HEK293 (cell line): Measurements from ENCODE around the gene RSU1.

Experiments
- CTCF ChIA-PET: fragments of 350-600 bp; formaldehyde crosslinking; extraction: SDS; loops from one replicate; lab custom pipeline; 2021; ENCODE audit warnings: antibody characterized with exemption; lab: Yijun Ruan, JAX
- POLR2A ChIA-PET: fragments of 300-600 bp; formaldehyde crosslinking; extraction: SDS; loops from one replicate; lab custom pipeline; 2020; ENCODE audit warnings: antibody characterized with exemption, inconsistent platforms; lab: Yijun Ruan, JAX
- H3K27ac ChIP-seq: fragments of 200-500 bp; sonication (Bioruptor generic); 2 replicates; pipeline ENCODE4 v1.5.1; 2014; ENCODE audit warnings: low read depth, low read length, control low read depth, inconsistent platforms; ENCODE audit errors: extremely low read depth
- H3K36me3 ChIP-seq, 2 experiments: fragments of 200-500 bp in 1 of 2; sonication (Bioruptor generic) in 1 of 2; 1 replicate in 1 of 2; 2 replicates in 1 of 2; pipeline ENCODE4 v1.5.1; 2014 to 2017; ENCODE audit warnings: inconsistent platforms in 2 of 2, low read length in 2 of 2; ENCODE audit not compliant: control insufficient read depth in 2 of 2, insufficient read depth in 1 of 2
- H3K4me1 ChIP-seq: fragments of 200-500 bp; sonication (Bioruptor generic); 2 replicates; pipeline ENCODE4 v1.5.1; 2014; ENCODE audit warnings: mild to moderate bottlenecking, low read length, inconsistent platforms; ENCODE audit not compliant: control insufficient read depth, insufficient read depth
- H3K4me3 ChIP-seq: 2 replicates; pipeline ENCODE4 v1.5.1; 2011; ENCODE audit warnings: low read depth, mild to moderate bottlenecking, control low read depth, low read length, moderate library complexity
- H3K9me3 ChIP-seq: fragments of 200-500 bp; sonication (Bioruptor generic); 2 replicates; pipeline ENCODE4 v1.5.1; 2014; ENCODE audit warnings: low read depth, low read length, inconsistent platforms; ENCODE audit not compliant: control insufficient read depth, insufficient read depth
- FEZF1 ChIP-seq: fragments of 450-650 bp; formaldehyde crosslinking; IDR thresholded peaks from 2 replicates; pipeline ENCODE4 v1.5.1; 2016; ENCODE audit warnings: missing biosample characterization, missing genetic modification characterization
- MZF1 ChIP-seq: fragments of 450-650 bp; formaldehyde crosslinking; IDR thresholded peaks from 2 replicates; pipeline ENCODE4 v1.5.1; 2017; ENCODE audit warnings: missing biosample characterization, missing genetic modification characterization, borderline replicate concordance
- OSR2 ChIP-seq: fragments of 450-650 bp; formaldehyde crosslinking; IDR thresholded peaks from 2 replicates; pipeline ENCODE4 v1.5.1; 2016; ENCODE audit warnings: missing biosample characterization, missing genetic modification characterization
- PRDM1 ChIP-seq: fragments of 450-650 bp; formaldehyde crosslinking; IDR thresholded peaks from 2 replicates; pipeline ENCODE4; 2016; ENCODE audit warnings: missing biosample characterization, missing genetic modification characterization
- SETDB1 ChIP-seq: IDR thresholded peaks from one replicate; pipeline ENCODE4 v1.6.1; 2017; ENCODE audit warnings: mild to moderate bottlenecking, low read length, moderate library complexity, mixed read lengths; ENCODE audit not compliant: insufficient read length
- WT1 ChIP-seq: fragments of 450-650 bp; formaldehyde crosslinking; IDR thresholded peaks from 2 replicates; pipeline ENCODE4 v1.5.1; 2016; ENCODE audit warnings: missing biosample characterization, missing genetic modification characterization
- ZBTB20 ChIP-seq: fragments of 450-650 bp; formaldehyde crosslinking; IDR thresholded peaks from 2 replicates; pipeline ENCODE4 v1.5.1; 2016; ENCODE audit warnings: missing biosample characterization, missing genetic modification characterization
- ZBTB7A ChIP-seq: fragments of 450-650 bp; formaldehyde crosslinking; IDR thresholded peaks from 2 replicates; pipeline ENCODE4 v1.5.1; 2016; ENCODE audit warnings: low read depth, missing biosample characterization, missing genetic modification characterization
- ZBTB8A ChIP-seq: fragments of 450-650 bp; formaldehyde crosslinking; IDR thresholded peaks from 2 replicates; pipeline ENCODE4 v1.5.1; 2016; ENCODE audit warnings: missing biosample characterization, missing genetic modification characterization
- ZFP69B ChIP-seq: fragments of 450-650 bp; formaldehyde crosslinking; IDR thresholded peaks from 2 replicates; pipeline ENCODE4 v1.5.1; 2016; ENCODE audit warnings: missing biosample characterization, missing genetic modification characterization
- ZNF138 ChIP-seq: fragments of 450-650 bp; formaldehyde crosslinking; IDR thresholded peaks from 2 replicates; pipeline ENCODE4 v1.5.1; 2016; ENCODE audit warnings: missing biosample characterization, missing genetic modification characterization, borderline replicate concordance
- ZNF169 ChIP-seq: fragments of 450-650 bp; formaldehyde crosslinking; IDR thresholded peaks from 2 replicates; pipeline ENCODE4 v1.5.1; 2016; ENCODE audit warnings: missing biosample characterization, missing genetic modification characterization
- ZNF2 ChIP-seq: fragments of 450-650 bp; formaldehyde crosslinking; IDR thresholded peaks from 2 replicates; pipeline ENCODE4 v1.5.1; 2016; ENCODE audit warnings: missing biosample characterization, missing genetic modification characterization
- ZNF24 ChIP-seq: fragments of 450-650 bp; formaldehyde crosslinking; IDR thresholded peaks from 2 replicates; pipeline ENCODE4 v1.5.1; 2016; ENCODE audit warnings: missing biosample characterization, missing genetic modification characterization
- ZNF292 ChIP-seq: fragments of 450-650 bp; formaldehyde crosslinking; IDR thresholded peaks from 2 replicates; pipeline ENCODE4 v1.5.1; 2016; ENCODE audit warnings: low read depth, missing biosample characterization, missing genetic modification characterization, borderline replicate concordance
- ZNF426 ChIP-seq: fragments of 450-650 bp; formaldehyde crosslinking; IDR thresholded peaks from 2 replicates; pipeline ENCODE4 v1.5.1; 2017; ENCODE audit warnings: missing biosample characterization, missing genetic modification characterization, mild to moderate bottlenecking, inconsistent platforms, moderate library complexity
- ZNF548 ChIP-seq: fragments of 450-650 bp; formaldehyde crosslinking; IDR thresholded peaks from 2 replicates; pipeline ENCODE4 v1.5.1; 2016; ENCODE audit warnings: missing biosample characterization, missing genetic modification characterization
- ZNF571 ChIP-seq: fragments of 450-650 bp; formaldehyde crosslinking; IDR thresholded peaks from 2 replicates; pipeline ENCODE4 v1.5.0; 2017; ENCODE audit warnings: missing biosample characterization, missing genetic modification characterization
- ZNF664 ChIP-seq: fragments of 450-650 bp; formaldehyde crosslinking; IDR thresholded peaks from 2 replicates; pipeline ENCODE4 v1.5.1; 2016; ENCODE audit warnings: missing biosample characterization, missing genetic modification characterization
- ZNF837 ChIP-seq: fragments of 450-650 bp; formaldehyde crosslinking; IDR thresholded peaks from 2 replicates; pipeline ENCODE4 v1.5.1; 2016; ENCODE audit warnings: missing biosample characterization, missing genetic modification characterization
- TF ChIP-seq, protein P1 (sequence below): fragments of 450-650 bp; formaldehyde crosslinking; IDR thresholded peaks from 2 replicates; pipeline ENCODE4 v1.5.1; 2016; ENCODE audit warnings: missing biosample characterization, missing genetic modification characterization
- TF ChIP-seq, protein P2 (sequence below): IDR thresholded peaks from 2 replicates; pipeline ENCODE4 v1.6.1; 2011; ENCODE audit warnings: mild to moderate bottlenecking, low read depth, low read length, borderline replicate concordance
- TF ChIP-seq, protein P3 (sequence below): fragments of 450-650 bp; formaldehyde crosslinking; IDR thresholded peaks from 2 replicates; pipeline ENCODE4 v1.5.1; 2016; ENCODE audit warnings: missing biosample characterization, missing genetic modification characterization
- TF ChIP-seq, protein P4 (sequence below): fragments of 450-650 bp; formaldehyde crosslinking; IDR thresholded peaks from 2 replicates; pipeline ENCODE4 v1.5.1; 2016; ENCODE audit warnings: missing biosample characterization, missing genetic modification characterization

RSU1 gene

DNA sequence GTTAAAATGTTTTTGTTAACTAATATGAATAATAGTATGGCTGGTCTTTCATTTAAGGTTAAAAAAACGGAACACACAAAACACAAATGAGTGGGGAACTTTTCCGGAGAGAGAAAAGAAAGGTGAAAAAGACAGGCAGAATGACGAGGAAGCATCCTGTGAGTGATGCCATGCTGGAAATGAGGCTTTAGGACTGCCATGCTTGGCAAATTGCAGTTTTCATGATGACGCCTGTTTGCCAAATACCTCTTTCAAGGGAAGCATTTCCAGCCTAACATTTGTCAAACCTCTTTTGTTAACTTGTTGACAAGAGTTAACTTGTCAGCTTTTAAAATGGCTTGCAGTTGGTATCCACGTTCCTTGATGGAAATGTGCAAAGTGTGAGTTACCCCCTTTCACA lies 127.5 kb downstream of the RSU1 start:
- CTCF ChIA-PET, result interaction anchor here (0.7 to 0.8 kb wide), 2 partner anchors 34 to 80 kb away, joined by 3 read pairs; no protein-coding TSS in a partner anchor
- peaks cover 18% of the 10 kb centered on the region for H3K4me1 ChIP-seq
- H3K36me3 ChIP-seq, result no peaks in the 10 kb centered on the region
- H3K9me3 ChIP-seq, result no peaks in the 10 kb centered on the region
- TF ChIP-seq ZFP69B (no peak), ZNF548 (no peak), ZNF837 (no peak), ZNF138 (tag by site-specific recombination) (no peak), ZNF169 (tag by site-specific recombination) (no peak), SETDB1 (no peak)
- TF ChIP-seq, protein P1, sequence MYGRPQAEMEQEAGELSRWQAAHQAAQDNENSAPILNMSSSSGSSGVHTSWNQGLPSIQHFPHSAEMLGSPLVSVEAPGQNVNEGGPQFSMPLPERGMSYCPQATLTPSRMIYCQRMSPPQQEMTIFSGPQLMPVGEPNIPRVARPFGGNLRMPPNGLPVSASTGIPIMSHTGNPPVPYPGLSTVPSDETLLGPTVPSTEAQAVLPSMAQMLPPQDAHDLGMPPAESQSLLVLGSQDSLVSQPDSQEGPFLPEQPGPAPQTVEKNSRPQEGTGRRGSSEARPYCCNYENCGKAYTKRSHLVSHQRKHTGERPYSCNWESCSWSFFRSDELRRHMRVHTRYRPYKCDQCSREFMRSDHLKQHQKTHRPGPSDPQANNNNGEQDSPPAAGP, result no peak
- no peak overlapping the region for H3K27ac ChIP-seq
- POLR2A ChIA-PET, result no interaction called here
- no peak overlapping the region for H3K4me3 ChIP-seq

DNA sequence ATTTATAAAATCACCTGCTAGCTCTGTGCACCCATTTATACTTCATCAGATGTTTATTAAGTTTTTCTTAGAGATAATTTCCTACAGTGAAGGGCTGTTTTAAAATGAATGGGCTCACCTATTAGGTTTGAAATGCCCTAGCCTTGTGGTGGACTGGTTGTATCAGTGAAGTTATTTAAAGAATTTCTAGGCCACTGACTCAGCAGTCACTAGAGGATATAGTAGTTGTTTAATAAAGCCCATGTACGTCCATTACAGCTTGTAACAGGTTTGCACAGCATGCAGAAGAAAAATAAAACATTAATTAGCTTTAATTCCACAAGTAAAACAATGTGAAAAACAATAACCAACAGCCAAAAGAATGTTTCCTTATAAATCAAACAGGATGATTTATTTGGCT lies 128.0 kb downstream of the RSU1 start:
- Histone ChIP-seq H3K9me3 (no peaks in the 10 kb centered on the region), H3K4me1 (peaks cover 18% of the 10 kb centered on the region), H3K27ac (no peak overlapping the region), H3K36me3 (no peaks in the 10 kb centered on the region)
- ChIA-PET CTCF (interaction anchor here (0.7 to 0.8 kb wide), 2 partner anchors 9 to 33 kb away, joined by 3 read pairs; no protein-coding TSS in a partner anchor), POLR2A (no interaction called here)
- TF ChIP-seq ZNF426 (tag by site-specific recombination), result no peak
- no peak for TF ChIP-seq ZNF571 (tag by site-specific recombination)
- TF ChIP-seq, protein P2, sequence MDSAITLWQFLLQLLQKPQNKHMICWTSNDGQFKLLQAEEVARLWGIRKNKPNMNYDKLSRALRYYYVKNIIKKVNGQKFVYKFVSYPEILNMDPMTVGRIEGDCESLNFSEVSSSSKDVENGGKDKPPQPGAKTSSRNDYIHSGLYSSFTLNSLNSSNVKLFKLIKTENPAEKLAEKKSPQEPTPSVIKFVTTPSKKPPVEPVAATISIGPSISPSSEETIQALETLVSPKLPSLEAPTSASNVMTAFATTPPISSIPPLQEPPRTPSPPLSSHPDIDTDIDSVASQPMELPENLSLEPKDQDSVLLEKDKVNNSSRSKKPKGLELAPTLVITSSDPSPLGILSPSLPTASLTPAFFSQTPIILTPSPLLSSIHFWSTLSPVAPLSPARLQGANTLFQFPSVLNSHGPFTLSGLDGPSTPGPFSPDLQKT, result no peak
- TF ChIP-seq FEZF1, result no peak
- TF ChIP-seq, protein P3, sequence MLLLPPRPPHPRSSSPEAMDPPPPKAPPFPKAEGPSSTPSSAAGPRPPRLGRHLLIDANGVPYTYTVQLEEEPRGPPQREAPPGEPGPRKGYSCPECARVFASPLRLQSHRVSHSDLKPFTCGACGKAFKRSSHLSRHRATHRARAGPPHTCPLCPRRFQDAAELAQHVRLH (tag by site-specific recombination), result no peak
- TF ChIP-seq ZNF664, result peak; percentile 77
- TF ChIP-seq ZBTB7A (tag by site-specific recombination), result no peak
- TF ChIP-seq, all 188 proteins: peak for 1
- H3K4me3 ChIP-seq, result no peak overlapping the region

DNA sequence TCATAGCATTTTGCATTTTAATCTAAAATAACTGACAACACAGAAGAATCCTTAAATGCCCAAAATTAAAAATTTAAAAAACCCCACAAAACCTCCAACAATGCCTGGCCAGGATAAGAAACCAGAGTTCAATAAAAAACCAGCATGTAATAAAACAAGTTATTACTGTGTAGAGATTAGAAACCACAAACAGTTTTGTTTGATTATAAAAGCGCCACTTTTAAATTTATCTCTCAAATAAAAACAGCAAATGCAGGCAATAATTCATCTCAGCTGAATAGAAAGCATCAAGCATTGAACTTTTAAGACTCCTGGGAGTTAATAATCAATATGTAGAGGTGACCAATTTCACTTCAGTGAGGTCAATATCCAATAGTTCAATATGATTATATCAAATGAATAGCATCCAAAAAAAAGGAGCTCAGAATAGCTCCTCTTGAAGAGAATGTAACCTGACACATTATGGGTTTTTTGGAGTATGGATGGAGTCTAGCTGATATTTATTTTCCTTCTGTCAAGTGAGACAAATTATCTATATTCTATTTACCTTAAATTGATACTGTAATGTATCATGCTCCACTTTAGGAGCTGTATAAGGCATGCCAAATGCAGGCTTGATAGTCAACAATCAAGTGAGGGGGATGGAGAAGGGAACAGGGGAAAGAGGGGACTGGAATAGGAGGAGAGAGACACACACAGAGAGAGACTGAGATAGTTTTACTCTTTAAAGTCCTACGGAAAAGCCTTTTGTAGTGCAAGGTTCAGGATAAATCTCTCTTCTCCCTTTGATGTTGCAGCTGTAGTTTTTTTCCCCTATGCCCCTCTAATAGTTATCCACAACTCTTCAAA lies 130.9 kb downstream of the RSU1 start:
- Histone ChIP-seq H3K4me1 (peaks cover 18% of the 10 kb centered on the region), H3K9me3 (no peaks in the 10 kb centered on the region), H3K36me3 (no peaks in the 10 kb centered on the region), H3K27ac (peak overlapping the region; percentile 44; the same call in 1 of the 2 replicates), H3K4me3 (no peak overlapping the region)
- ChIA-PET POLR2A (no interaction called here), CTCF (interaction anchor here (0.6 kb wide), 3 partner anchors 7 to 57 kb away, joined by 3 to 5 read pairs (median 4); no protein-coding TSS in a partner anchor)
- peak; percentile 85 for TF ChIP-seq OSR2
- TF ChIP-seq ZNF24 (tag by site-specific recombination), result 0 out of 2 replicates have a peak, but pooled peaks have one; percentile 26
- peak; percentile 97 for TF ChIP-seq MZF1 (tag by site-specific recombination)
- TF ChIP-seq ZBTB8A (tag by site-specific recombination), result no peak
- TF ChIP-seq WT1 (tag by site-specific recombination), result 0 out of 2 replicates have a peak, but pooled peaks have one; percentile 55
- no peak for TF ChIP-seq ZBTB20 (tag by site-specific recombination)
- TF ChIP-seq ZNF2, result 0 out of 2 replicates have a peak, but pooled peaks have one; percentile 62
- TF ChIP-seq, protein P4, sequence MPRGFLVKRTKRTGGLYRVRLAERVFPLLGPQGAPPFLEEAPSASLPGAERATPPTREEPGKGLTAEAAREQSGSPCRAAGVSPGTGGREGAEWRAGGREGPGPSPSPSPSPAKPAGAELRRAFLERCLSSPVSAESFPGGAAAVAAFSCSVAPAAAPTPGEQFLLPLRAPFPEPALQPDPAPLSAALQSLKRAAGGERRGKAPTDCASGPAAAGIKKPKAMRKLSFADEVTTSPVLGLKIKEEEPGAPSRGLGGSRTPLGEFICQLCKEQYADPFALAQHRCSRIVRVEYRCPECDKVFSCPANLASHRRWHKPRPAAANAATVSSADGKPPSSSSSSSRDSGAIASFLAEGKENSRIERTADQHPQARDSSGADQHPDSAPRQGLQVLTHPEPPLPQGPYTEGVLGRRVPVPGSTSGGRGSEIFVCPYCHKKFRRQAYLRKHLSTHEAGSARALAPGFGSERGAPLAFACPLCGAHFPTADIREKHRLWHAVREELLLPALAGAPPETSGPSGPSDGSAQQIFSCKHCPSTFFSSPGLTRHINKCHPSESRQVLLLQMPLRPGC, result 0 out of 2 replicates have a peak, but pooled peaks have one; percentile 58
- no peak for TF ChIP-seq ZNF292
- TF ChIP-seq PRDM1, result no peak
